Measurements from ENCODE around the gene PIEZO1.

PIEZO1 gene

DNA sequence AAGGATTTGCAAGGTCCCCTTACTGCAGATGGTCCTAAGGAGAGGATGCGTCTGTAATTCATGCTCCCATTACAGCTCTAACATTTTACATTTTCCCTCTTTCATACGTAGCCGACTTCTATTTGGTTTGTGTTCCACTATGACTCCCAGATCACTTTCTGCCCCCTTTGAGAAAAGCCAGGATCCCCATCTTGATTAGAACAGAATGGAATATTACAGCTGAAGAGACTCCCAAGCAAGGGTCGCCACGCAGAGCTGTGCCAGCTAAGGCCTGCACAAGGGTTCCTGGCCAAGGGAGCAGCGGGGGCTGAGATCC is 15.2 kb upstream of the PIEZO1 start:
- TF ChIP-seq, protein P1, sequence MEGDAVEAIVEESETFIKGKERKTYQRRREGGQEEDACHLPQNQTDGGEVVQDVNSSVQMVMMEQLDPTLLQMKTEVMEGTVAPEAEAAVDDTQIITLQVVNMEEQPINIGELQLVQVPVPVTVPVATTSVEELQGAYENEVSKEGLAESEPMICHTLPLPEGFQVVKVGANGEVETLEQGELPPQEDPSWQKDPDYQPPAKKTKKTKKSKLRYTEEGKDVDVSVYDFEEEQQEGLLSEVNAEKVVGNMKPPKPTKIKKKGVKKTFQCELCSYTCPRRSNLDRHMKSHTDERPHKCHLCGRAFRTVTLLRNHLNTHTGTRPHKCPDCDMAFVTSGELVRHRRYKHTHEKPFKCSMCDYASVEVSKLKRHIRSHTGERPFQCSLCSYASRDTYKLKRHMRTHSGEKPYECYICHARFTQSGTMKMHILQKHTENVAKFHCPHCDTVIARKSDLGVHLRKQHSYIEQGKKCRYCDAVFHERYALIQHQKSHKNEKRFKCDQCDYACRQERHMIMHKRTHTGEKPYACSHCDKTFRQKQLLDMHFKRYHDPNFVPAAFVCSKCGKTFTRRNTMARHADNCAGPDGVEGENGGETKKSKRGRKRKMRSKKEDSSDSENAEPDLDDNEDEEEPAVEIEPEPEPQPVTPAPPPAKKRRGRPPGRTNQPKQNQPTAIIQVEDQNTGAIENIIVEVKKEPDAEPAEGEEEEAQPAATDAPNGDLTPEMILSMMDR (IDR thresholded peaks at IDR 0.05; ENCODE audit: low read depth, low read length, missing control alignments) = no peak
- H3K4me3 ChIP-seq (ENCODE audit: low read depth, low read length) = no peak overlapping the region
- no peak for DNase-seq (ENCODE audit: low read depth)

DNA sequence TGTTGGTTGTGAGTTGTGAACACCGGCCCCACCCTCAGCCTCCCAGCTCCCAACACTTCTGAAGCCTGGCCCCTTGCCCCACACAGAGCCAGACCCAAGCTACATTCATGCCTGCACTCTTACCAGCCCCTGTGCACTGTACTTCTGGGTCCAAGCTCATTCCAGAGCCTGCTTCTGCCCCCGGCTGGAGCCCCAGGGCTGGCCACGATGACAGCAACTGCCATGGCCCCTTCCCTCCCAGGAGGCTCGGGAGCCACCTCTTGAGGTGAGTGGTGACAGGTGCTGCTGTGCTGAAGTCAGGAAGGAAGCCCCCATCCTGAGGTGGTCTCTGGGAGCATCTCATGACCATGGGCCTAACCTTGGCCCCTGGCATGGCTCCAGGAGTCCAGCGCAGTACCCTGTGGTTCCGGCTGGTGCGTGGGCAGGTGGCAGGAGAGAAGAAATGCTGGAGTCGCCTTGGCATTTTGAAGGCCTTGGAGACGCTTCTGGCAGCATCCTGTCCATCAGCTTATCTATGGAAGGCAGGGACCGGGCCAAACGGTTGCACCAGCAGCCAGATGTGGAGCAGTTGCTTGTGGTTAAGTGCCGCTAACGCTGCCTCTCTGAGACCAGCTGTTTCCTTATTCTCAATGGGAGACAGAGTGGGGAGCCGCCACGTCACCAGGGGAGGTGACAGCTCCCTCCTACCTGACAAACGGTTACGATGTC is 14.7 kb upstream of the PIEZO1 start:
- no peak for DNase-seq (ENCODE audit: low read depth)
- TF ChIP-seq, protein P1 (IDR thresholded peaks at IDR 0.05; ENCODE audit: low read depth, low read length, missing control alignments) = no peak
- no peak overlapping the region for H3K4me3 ChIP-seq (ENCODE audit: low read depth, low read length)

DNA sequence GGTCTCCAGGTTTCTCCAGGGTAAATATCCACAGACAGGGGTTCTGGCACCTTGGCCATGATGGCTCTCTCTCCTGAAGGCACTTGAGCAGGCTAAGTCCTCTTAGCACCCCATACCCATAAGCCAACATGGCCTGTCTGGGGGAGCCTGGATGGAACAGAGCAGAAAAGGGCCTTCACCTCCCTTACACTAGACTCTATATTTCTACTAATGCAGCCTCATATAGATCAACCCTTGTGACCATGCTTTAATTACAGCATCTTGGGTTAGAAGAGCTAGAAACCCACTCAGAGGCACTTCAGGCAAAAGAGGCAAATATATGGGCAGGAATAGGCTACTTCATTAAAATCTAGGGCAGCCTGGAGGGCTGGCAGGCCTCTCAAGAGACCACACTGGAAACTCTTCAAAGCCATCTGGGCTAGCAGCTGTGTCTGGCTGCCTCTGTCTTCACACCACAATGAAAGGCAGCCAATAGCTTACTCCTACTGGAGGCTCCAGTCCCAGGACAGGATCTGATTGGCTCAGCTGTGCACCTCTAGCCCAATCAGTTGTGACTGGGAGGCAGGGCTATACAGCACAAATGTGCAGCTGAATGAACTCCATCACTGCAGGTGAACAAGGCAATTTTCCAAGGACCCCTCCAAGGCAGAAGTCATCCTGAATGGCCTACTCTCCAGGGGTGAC is 13.9 kb upstream of the PIEZO1 start:
- DNase-seq (ENCODE audit: low read depth) = no peak
- no peak overlapping the region for H3K4me3 ChIP-seq (ENCODE audit: low read depth, low read length)
- TF ChIP-seq, protein P1 (IDR thresholded peaks at IDR 0.05; ENCODE audit: low read depth, low read length, missing control alignments) = no peak

DNA sequence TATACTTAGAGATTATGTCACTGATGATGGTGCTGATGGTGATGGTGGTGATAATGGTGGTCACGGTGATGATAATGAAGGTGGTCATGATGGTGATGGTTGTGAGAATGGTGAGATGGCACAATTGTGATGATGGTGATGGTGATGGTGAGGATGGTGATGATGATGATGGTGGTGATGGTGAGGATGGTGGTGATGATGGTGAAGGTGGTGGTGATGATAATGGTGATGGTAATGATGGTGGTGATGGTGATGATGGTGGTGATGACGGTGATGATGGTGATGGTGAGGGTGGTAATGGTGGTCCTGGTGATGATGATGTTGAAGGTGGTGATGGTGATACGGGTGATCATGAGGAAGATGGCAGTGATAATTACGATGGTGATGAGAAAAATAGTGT is 13.1 kb upstream of the PIEZO1 start:
- no peak overlapping the region for H3K4me3 ChIP-seq (ENCODE audit: low read depth, low read length)
- TF ChIP-seq, protein P1 (IDR thresholded peaks at IDR 0.05; ENCODE audit: low read depth, low read length, missing control alignments) = no peak
- DNase-seq (ENCODE audit: low read depth) = no peak

DNA sequence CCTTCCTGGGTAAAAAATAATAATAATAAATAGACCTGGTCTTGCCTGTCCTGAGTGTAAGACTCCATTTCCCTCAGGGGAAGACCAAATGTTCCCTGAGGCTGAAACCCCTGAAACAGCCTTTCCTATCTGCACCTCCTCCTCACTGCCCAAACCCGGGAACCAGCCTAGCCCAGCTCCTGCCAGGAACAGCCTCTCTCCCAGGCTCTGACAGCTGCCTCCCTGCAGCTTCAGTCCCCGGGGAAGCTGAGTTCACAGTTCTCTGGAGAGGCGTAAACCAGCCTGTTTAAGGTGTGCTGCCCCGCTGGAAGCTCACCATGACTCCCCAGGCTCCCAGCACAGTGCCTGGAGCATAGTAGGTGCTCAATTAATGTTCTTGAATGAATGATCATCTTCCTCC is 11.3 kb upstream of the PIEZO1 start:
- DNase-seq (ENCODE audit: low read depth) = no peak

DNA sequence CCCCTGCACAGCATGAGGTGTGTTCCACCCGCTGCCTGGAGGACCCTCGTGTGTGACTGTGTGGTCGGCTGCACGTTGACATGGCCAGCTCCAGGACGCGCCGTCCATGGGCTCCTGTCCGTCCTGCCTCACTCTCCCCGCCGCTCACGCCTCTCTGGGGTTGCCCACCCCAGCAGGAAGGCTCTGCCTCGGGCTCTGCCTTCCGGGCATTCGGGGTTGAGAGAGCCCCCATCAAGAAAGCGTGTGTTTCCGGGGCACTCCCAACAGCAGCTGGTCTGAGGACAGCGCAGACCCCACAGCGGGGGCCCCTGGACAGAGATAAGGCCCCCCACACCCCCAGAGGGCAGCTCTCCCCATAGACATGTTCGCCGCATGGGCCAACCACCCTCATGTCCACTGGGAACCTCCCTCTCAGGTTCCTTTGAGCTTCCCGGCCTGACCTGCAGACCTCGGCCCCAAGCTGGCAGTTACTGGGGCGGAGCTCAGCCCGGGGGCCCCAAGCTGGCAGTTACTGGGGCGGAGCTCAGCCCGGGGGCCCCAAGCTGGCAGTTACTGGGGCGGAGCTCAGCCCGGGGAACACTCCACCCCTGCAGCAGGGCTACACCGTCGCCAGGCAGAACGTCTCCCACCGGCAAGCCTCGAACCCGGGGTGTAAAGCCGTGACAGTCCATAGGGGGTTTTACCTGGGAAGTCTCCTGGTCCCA is 8.4 kb upstream of the PIEZO1 start:
- DNase-seq (ENCODE audit: low read depth) = no peak

More for the DNA sequence above, 11.3 kb upstream of the PIEZO1 start:
- no peak overlapping the region for H3K4me3 ChIP-seq (ENCODE audit: low read depth, low read length)
- TF ChIP-seq, protein P1 (IDR thresholded peaks at IDR 0.05; ENCODE audit: low read depth, low read length, missing control alignments) = no peak

More for the DNA sequence above, 8.4 kb upstream of the PIEZO1 start:
- TF ChIP-seq, protein P1 (IDR thresholded peaks at IDR 0.05; ENCODE audit: low read depth, low read length, missing control alignments) = no peak
- no peak overlapping the region for H3K4me3 ChIP-seq (ENCODE audit: low read depth, low read length)
